HG03103 (cell line): ENCODE measurements around the gene SLC26A11.
"Not testable (repeated sequence)": the region's sequence is repeated elsewhere in the genome, so short reads cannot be mapped to it uniquely, and the experiment has no call there.

Experiments used
- ATAC-seq: cut with Tn5 transposase; IDR thresholded peaks from one replicate; pipeline ENCODE4 v1.9.1; 2021; ENCODE audit warnings: low read depth; ENCODE audit not compliant: unreplicated experiment

SLC26A11 gene

DNA sequence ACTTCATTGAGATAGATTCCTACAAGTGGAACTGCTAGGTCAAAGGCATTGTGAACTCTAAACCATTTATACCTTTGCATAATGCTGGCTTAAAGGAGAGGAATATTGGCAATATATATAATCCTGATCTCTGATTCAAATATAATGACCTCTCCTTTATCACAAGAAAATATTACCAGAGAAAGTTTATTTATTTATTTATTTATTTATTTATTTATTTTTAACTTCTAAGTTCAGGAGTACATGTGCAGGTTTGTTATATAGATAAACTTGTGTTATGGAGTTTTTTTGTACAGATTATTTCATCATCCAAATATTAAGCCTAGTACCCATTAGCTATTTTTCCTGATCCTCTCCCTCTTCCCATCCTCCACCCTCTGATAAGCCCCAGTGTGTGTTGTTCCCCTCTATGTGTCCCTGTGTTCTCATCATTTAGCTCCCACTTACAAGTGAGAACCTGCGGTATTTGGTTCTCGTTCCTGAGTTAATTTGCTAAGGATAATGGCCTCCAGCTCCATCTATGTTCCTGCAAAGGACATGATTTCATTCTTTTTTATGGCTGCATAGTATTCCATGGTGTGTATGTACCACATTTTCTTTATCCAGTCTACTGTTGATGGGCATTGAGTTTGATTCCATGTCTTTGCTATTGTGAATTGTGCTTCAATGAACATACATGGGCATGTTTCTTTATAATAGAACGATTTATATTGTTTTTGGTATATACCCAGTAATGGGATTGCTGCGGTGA lies 79.3 kb downstream of the SLC26A11 start:
- not testable (repeated sequence) for ATAC-seq

DNA sequence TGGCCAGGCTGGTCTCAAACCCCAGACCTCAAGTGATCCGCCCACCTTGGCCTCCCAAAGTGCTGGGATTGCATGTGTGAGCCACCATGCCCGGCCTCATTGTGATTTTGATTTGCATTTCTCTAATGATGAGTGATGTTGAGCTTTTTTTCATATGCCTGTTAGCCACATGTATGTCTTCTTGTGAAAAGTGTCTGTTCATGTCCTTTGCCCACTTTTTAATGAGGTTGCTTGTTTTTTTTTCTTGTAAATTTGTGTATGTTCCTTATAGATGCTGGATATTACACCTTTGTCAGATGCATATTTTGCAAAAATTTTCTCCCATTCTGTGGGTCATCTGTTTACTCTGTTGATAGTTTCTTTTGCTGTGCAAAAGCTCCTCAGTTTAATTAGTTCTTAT lies 80.5 kb downstream of the SLC26A11 start:
- not testable (repeated sequence) for ATAC-seq
